ENCODE measurements around the gene POLK.
A peak's percentile ranks its signal among the peaks of the same experiment; 100 is the strongest.

The POLK gene

DNA sequence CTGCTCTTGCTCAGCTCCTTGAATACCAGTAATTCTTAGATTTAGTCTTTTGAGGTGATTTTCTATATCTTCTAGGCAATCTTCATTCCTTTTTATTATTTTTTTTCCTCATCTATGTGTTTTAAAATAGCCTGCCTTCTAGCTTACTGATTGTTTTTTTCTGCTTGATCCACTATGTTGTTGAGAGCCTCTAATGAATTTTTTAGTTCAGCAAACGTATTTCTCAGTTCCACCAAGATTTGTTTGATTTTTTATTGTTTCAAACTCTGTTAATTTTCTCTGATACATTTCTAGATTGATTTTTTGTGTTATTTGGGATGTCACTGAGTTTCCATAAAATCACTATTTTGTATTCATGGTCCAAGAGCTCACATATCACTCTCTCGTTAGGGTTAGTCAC is 9.5 kb downstream of the POLK start:
- DNase-seq (ENCODE audit: low read depth, low spot score), result no peak
- in situ Hi-C loops (cut with HindIII; ENCODE audit: low sequenced_read_pairs), result no loop called here
- TF ChIP-seq, protein P1, sequence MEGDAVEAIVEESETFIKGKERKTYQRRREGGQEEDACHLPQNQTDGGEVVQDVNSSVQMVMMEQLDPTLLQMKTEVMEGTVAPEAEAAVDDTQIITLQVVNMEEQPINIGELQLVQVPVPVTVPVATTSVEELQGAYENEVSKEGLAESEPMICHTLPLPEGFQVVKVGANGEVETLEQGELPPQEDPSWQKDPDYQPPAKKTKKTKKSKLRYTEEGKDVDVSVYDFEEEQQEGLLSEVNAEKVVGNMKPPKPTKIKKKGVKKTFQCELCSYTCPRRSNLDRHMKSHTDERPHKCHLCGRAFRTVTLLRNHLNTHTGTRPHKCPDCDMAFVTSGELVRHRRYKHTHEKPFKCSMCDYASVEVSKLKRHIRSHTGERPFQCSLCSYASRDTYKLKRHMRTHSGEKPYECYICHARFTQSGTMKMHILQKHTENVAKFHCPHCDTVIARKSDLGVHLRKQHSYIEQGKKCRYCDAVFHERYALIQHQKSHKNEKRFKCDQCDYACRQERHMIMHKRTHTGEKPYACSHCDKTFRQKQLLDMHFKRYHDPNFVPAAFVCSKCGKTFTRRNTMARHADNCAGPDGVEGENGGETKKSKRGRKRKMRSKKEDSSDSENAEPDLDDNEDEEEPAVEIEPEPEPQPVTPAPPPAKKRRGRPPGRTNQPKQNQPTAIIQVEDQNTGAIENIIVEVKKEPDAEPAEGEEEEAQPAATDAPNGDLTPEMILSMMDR (IDR thresholded peaks at IDR 0.05; ENCODE audit: low read depth, low read length), result no peak
- no peak overlapping the region for H3K4me3 ChIP-seq (ENCODE audit: low read depth, low read length)

DNA sequence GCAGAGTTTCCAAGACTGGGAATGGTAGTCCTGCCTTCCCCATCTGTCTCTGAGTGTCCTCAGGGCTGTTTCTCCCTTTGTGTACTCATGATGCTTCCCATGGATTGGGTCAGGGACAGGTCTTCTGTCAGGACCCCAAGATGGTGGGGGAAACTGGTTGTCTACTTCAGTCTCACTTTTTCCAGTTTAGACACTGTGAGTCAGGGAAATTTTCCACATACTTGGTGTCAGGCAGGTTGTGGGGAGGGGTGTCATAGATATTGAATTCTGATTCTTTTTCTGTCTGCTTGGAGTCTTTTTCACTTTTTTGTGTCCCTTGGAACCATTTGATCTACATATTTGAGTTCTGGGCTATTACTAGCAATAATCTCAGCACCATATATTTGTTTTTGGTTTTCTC is 10.3 kb downstream of the POLK start:
- no peak overlapping the region for H3K4me3 ChIP-seq (ENCODE audit: low read depth, low read length)
- peak; percentile 8 for DNase-seq (ENCODE audit: low read depth, low spot score)
- TF ChIP-seq, protein P1 (IDR thresholded peaks at IDR 0.05; ENCODE audit: low read depth, low read length), result no peak
- in situ Hi-C loops (cut with HindIII; ENCODE audit: low sequenced_read_pairs), result no loop called here

DNA sequence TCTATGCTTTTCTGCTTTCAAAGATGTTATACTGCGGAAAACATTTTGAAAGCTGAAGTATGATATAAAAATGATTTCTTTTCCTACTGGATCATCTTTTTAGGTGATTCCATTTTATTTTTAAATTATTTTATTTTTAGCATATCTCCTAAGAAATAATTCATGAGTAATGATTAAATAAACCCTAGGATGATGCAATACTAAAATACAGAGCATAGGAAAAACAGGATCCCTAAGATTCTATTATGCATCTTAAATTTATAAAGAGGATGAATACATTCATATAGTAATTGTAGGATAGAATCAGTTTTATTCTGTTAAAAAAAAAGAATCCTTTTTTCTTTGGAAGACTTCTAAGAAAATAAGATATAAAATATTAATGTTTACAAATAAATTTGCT is 10.9 kb downstream of the POLK start:
- no peak overlapping the region for H3K4me3 ChIP-seq (ENCODE audit: low read depth, low read length)
- in situ Hi-C loops (cut with HindIII; ENCODE audit: low sequenced_read_pairs), result no loop called here
- TF ChIP-seq, protein P1 (IDR thresholded peaks at IDR 0.05; ENCODE audit: low read depth, low read length), result no peak
- no peak for DNase-seq (ENCODE audit: low read depth, low spot score)

DNA sequence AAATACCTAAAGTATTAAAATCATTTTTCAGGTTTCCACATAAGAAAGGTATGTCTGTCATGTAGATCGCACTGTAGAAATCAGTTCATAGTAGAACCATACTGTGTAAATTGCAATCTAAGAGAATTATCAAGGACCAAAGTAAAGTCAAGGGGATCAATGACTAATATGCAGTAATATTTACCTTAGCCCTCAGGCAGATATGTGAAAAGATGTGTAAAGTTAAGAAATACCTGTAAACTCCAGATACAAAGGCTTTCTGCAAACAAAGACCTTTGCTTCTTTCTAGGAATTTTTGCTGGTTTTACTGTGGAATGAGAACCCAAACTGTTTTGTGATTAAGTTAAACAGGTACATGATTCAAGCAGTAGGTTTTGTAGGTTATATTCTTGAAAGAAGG is 11.6 kb downstream of the POLK start:
- TF ChIP-seq, protein P1 (IDR thresholded peaks at IDR 0.05; ENCODE audit: low read depth, low read length), result no peak
- in situ Hi-C loops (cut with HindIII; ENCODE audit: low sequenced_read_pairs), result no loop called here
- no peak for DNase-seq (ENCODE audit: low read depth, low spot score)
- H3K4me3 ChIP-seq (ENCODE audit: low read depth, low read length), result no peak overlapping the region

DNA sequence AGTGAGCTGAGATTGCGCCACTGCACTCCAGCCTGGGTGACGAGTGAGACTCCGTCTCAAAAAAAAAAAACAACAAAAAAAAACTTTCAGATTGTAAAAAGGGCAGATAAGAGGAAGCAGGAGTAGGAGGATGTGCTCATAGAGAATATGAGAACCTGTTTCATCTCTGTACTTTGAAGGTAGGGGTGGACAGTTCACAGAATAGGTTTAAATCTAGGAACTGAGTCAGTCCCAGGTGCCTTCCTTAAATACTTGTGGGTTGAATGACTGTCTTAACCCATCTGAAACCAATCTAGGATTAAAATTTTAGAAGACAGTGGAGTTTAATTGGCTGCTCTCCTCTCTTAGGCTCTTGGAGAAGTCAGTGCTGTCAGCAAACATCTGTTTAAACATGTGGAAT is 12.4 kb downstream of the POLK start:
- TF ChIP-seq, protein P1 (IDR thresholded peaks at IDR 0.05; ENCODE audit: low read depth, low read length), result no peak
- no peak overlapping the region for H3K4me3 ChIP-seq (ENCODE audit: low read depth, low read length)
- no peak for DNase-seq (ENCODE audit: low read depth, low spot score)
- in situ Hi-C loops (cut with HindIII; ENCODE audit: low sequenced_read_pairs), result no loop called here

DNA sequence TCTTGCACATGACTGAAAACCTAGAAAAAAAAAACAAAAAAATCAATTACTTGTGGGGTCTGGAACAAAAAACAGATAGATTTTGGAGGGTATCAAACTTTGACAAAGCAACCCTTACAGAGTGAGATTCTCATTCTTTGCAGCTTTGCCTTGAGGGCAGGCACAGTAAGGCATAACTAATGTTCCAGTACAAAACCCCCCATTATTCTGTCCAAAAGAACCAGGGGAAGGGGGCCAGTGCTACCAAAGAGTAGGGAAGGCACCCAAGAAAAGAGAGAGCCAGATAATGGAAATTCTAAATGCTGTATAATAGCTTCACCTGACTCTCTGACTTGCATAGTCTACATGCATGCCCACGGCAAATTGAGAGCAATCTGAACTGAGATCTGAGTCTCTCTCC is 12.9 kb downstream of the POLK start:
- DNase-seq (ENCODE audit: low read depth, low spot score), result no peak
- in situ Hi-C loops (cut with HindIII; ENCODE audit: low sequenced_read_pairs), result no loop called here
- no peak overlapping the region for H3K4me3 ChIP-seq (ENCODE audit: low read depth, low read length)
- TF ChIP-seq, protein P1 (IDR thresholded peaks at IDR 0.05; ENCODE audit: low read depth, low read length), result no peak

DNA sequence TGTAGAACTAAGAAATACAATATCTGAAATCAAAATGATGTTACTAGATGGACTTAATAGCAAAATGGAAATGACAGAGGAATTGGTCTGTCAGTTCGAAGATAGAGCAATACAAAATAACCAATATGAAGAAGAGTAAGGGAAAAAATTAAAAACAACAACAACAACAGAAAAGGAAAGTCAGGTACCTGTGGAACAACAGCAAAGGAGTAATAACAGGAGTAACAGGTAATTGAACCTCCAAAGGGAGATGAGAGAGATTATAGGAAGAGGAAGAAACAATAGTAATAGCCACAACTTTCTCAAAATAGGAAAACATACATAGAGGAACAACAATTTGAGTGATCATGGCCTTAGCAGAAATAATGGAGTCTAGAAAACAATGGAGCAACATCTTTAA is 13.7 kb downstream of the POLK start:
- TF ChIP-seq, protein P1 (IDR thresholded peaks at IDR 0.05; ENCODE audit: low read depth, low read length), result no peak
- no peak for DNase-seq (ENCODE audit: low read depth, low spot score)
- in situ Hi-C loops (cut with HindIII; ENCODE audit: low sequenced_read_pairs), result no loop called here
- no peak overlapping the region for H3K4me3 ChIP-seq (ENCODE audit: low read depth, low read length)

Data from astrocyte of the spinal cord (primary cell).